ENCODE data around the gene SESN3. TPM values are rescaled to one million over a fixed set of nuclear protein-coding genes. Genes with fewer than 3 reads are reported as not detected.

SESN3 gene
- polyA plus RNA-seq, 1 of the 3 experiments (the other 2 are of a cell fraction) = 1.7 TPM

DNA sequence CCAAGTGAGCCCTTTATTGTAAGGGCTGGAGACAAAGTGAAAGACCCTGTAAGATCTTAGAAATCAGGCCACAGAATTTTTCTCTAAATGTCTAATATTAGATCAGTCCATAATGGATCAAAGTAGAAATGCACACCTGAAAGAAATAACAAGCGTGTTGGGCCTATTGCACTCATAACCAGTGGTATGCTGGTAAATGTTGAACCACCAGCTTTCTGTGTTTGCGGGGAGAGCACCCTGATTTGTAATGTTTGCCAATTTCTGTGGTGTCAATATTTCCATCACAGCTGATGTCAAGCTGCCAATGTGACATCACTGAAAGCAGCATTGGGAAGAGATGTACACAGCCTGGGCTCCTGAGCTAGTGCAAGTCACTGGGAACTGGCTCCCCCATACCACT lies 95.1 kb downstream of the SESN3 start:
- Histone ChIP-seq H3K9me2 (no peaks in the 10 kb centered on the region), H4K20me1 (ENCODE audit: insufficient read depth) (no peaks in the 10 kb centered on the region), H3F3A (replicated peaks; ENCODE audit: insufficient read depth) (no peaks in the 10 kb centered on the region), H3K4me2 (no peak overlapping the region), H3K79me2 (ENCODE audit: insufficient read depth) (no peaks in the 10 kb centered on the region), H3K9me3 (no peaks in the 10 kb centered on the region), H3K9ac (no peak overlapping the region), H3K27ac (ENCODE audit: low read depth in 2 of 2, low read length in 1 of 2) (no peak overlapping the region), H3K36me3 (replicated peaks in 1 of 2; ENCODE audit: control insufficient read depth in 1 of 2, insufficient read depth in 2 of 2, low read length in 1 of 2) (no peaks in the 10 kb centered on the region), H3K4me1 (ENCODE audit: control insufficient read depth in 1 of 2, insufficient read depth in 2 of 2, low read depth in 1 of 2, low read length in 1 of 2) (peaks cover 4 to 8% of the 10 kb centered on the region in 2 experiments; a peak in 3 of 4 replicates), H3K27me3 (ENCODE audit: insufficient read depth) (no peaks in the 10 kb centered on the region), H3K4me3 (ENCODE audit: low read depth in 2 of 2, low read length in 1 of 2) (no peak overlapping the region), H2AFZ (ENCODE audit: low read depth) (no peak overlapping the region)
- TF ChIP-seq RFX5 (IDR thresholded peaks at IDR 0.05; ENCODE audit: low read length) (no peak), TEAD4 (IDR thresholded peaks at IDR 0.05; ENCODE audit: borderline replicate concordance, insufficient read depth) (no peak), FOSL2 (IDR thresholded peaks at IDR 0.05; ENCODE audit: borderline replicate concordance, low read depth) (no peak), MXI1 (IDR thresholded peaks at IDR 0.05; ENCODE audit: low read depth, low read length) (no peak), RXRA (IDR thresholded peaks at IDR 0.05; ENCODE audit: borderline replicate concordance, low read depth) (no peak), GATA2 (CRISPR knock-in tag; IDR thresholded peaks at IDR 0.05) (no peak), GABPA (IDR thresholded peaks at IDR 0.05; ENCODE audit: low read depth) (no peak), TCF12 (IDR thresholded peaks at IDR 0.05) (no peak), EZH2phosphoT487 (IDR thresholded peaks at IDR 0.05; ENCODE audit: borderline replicate concordance, low read depth) (no peak), JUND (IDR thresholded peaks at IDR 0.05) (no peak), ELF1 (IDR thresholded peaks at IDR 0.05) (no peak), YY1 (IDR thresholded peaks at IDR 0.05; ENCODE audit: low read depth) (no peak)
- TF ChIP-seq, protein P1, sequence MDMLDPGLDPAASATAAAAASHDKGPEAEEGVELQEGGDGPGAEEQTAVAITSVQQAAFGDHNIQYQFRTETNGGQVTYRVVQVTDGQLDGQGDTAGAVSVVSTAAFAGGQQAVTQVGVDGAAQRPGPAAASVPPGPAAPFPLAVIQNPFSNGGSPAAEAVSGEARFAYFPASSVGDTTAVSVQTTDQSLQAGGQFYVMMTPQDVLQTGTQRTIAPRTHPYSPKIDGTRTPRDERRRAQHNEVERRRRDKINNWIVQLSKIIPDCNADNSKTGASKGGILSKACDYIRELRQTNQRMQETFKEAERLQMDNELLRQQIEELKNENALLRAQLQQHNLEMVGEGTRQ (IDR thresholded peaks at IDR 0.05; ENCODE audit: borderline replicate concordance, low read depth, low read length) = no peak
- TF ChIP-seq, protein P2, sequence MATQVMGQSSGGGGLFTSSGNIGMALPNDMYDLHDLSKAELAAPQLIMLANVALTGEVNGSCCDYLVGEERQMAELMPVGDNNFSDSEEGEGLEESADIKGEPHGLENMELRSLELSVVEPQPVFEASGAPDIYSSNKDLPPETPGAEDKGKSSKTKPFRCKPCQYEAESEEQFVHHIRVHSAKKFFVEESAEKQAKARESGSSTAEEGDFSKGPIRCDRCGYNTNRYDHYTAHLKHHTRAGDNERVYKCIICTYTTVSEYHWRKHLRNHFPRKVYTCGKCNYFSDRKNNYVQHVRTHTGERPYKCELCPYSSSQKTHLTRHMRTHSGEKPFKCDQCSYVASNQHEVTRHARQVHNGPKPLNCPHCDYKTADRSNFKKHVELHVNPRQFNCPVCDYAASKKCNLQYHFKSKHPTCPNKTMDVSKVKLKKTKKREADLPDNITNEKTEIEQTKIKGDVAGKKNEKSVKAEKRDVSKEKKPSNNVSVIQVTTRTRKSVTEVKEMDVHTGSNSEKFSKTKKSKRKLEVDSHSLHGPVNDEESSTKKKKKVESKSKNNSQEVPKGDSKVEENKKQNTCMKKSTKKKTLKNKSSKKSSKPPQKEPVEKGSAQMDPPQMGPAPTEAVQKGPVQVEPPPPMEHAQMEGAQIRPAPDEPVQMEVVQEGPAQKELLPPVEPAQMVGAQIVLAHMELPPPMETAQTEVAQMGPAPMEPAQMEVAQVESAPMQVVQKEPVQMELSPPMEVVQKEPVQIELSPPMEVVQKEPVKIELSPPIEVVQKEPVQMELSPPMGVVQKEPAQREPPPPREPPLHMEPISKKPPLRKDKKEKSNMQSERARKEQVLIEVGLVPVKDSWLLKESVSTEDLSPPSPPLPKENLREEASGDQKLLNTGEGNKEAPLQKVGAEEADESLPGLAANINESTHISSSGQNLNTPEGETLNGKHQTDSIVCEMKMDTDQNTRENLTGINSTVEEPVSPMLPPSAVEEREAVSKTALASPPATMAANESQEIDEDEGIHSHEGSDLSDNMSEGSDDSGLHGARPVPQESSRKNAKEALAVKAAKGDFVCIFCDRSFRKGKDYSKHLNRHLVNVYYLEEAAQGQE (IDR thresholded peaks at IDR 0.05; ENCODE audit: low read depth, low read length) = no peak
- TF ChIP-seq, protein P3, sequence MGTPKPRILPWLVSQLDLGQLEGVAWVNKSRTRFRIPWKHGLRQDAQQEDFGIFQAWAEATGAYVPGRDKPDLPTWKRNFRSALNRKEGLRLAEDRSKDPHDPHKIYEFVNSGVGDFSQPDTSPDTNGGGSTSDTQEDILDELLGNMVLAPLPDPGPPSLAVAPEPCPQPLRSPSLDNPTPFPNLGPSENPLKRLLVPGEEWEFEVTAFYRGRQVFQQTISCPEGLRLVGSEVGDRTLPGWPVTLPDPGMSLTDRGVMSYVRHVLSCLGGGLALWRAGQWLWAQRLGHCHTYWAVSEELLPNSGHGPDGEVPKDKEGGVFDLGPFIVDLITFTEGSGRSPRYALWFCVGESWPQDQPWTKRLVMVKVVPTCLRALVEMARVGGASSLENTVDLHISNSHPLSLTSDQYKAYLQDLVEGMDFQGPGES (IDR thresholded peaks at IDR 0.05; ENCODE audit: low read depth, low read length) = no peak
- CTCF ChIA-PET = interaction anchor here (1.2 kb wide), 2 partner anchors 18 to 244 kb away, joined by 3 to 5 read pairs; no protein-coding TSS in a partner anchor
- no peak for DNase-seq
- POLR2A ChIA-PET = no interaction called here
- WGBS (ENCODE audit: low lambda C conversion rate) = 96% methylated on average over 2 of the region's 2 CpGs

Data from SK-N-SH (cell line).